IgD-negative memory B cell (primary cell): ENCODE measurements around the gene AKT3. TPM values are rescaled to one million over a fixed set of nuclear protein-coding genes. Genes with fewer than 3 reads are reported as not detected.

ENCODE experiments used
- H3K27ac Mint-ChIP-seq, 3 donors: one replicate each; pipeline ENCODE4 v1.8.0; 2020 to 2022; ENCODE audit warnings: mild to moderate bottlenecking in 3 of 3, mixed read lengths in 3 of 3, moderate library complexity in 1 of 3
- H3K27me3 Mint-ChIP-seq: one replicate; pipeline ENCODE4 v1.8.0; 2021; ENCODE audit warnings: mixed read lengths
- H3K36me3 Mint-ChIP-seq: one replicate; pipeline ENCODE4 v1.8.0; 2020; ENCODE audit warnings: mild to moderate bottlenecking, mixed read lengths
- H3K4me1 Mint-ChIP-seq, 3 donors: one replicate each; pipeline ENCODE4 v1.8.0; 2020 to 2022; ENCODE audit warnings: mixed read lengths in 3 of 3, mild to moderate bottlenecking in 1 of 3
- H3K4me3 Mint-ChIP-seq, 4 donors: one replicate each; pipeline ENCODE4 v1.8.0; 2020 to 2022; ENCODE audit warnings: mild to moderate bottlenecking in 4 of 4, mixed read lengths in 4 of 4, moderate library complexity in 3 of 4
- H3K9me3 Mint-ChIP-seq, 3 donors: one replicate each; pipeline ENCODE4 v1.8.0; 2020 to 2021; ENCODE audit warnings: mixed read lengths in 3 of 3, mild to moderate bottlenecking in 1 of 3
- polyA plus RNA-seq: library from polyadenylated mRNA; unstranded; fragments of 300-500 nt; fragmentation: Illumina TruSeq; gene quantifications from one replicate; pipeline ENCODE4 v1.2.3, GENCODE V29; 2021

AKT3 gene
- polyA plus RNA-seq, 1 donor from 2014 or later, result 1.0 TPM

GRCh38 chr1:243487649-243488227, 362.3 kb downstream of the AKT3 start:
- Mint-ChIP-seq H3K27me3 (no peaks in the 10 kb centered on the region), H3K27ac (no peak overlapping the region), H3K4me3 (no peak overlapping the region), H3K4me1 (peaks cover 0 to 2% (median 0%) of the 10 kb centered on the region in 3 donors), H3K36me3 (peaks cover 3% of the 10 kb centered on the region), H3K9me3 (no peaks in the 10 kb centered on the region)

GRCh38 chr1:243487036-243487648, 362.9 kb downstream of the AKT3 start:
- no peaks in the 10 kb centered on the region for H3K27me3 Mint-ChIP-seq
- H3K4me1 Mint-ChIP-seq, result peaks cover 0 to 8% (median under 1%) of the 10 kb centered on the region in 3 donors
- H3K27ac Mint-ChIP-seq, result no peak overlapping the region
- peaks cover 3% of the 10 kb centered on the region for H3K36me3 Mint-ChIP-seq
- H3K9me3 Mint-ChIP-seq, result no peaks in the 10 kb centered on the region
- no peak overlapping the region for H3K4me3 Mint-ChIP-seq

GRCh38 chr1:243483952-243484351, 366.1 kb downstream of the AKT3 start:
- peaks cover 0 to 4% (median 0%) of the 10 kb centered on the region in 3 donors for H3K9me3 Mint-ChIP-seq
- H3K4me1 Mint-ChIP-seq, result peaks cover 3 to 16% (median 5%) of the 10 kb centered on the region in 3 donors
- H3K4me3 Mint-ChIP-seq, result peak overlapping the region; percentile 58 to 72 (median 64)
- peaks cover 5% of the 10 kb centered on the region for H3K36me3 Mint-ChIP-seq
- H3K27me3 Mint-ChIP-seq, result no peaks in the 10 kb centered on the region
- H3K27ac Mint-ChIP-seq, result no peak overlapping the region

- Mint-ChIP-seq H3K4me1 (peaks cover 3 to 16% (median 5%) of the 10 kb centered on the region in 3 donors), H3K4me3 (peak overlapping the region; percentile 65 to 89 (median 68)), H3K27me3 (no peaks in the 10 kb centered on the region), H3K27ac (no peak overlapping the region), H3K9me3 (peaks cover 0 to 4% (median 0%) of the 10 kb centered on the region in 3 donors), H3K36me3 (peaks cover 5% of the 10 kb centered on the region)
These were observed 366.8 kb downstream of the AKT3 start for GRCh38 chr1:243483071-243483771.

GRCh38 chr1:243482141-243483022, 367.7 kb downstream of the AKT3 start:
- Mint-ChIP-seq H3K36me3 (peaks cover 5% of the 10 kb centered on the region), H3K4me1 (peaks cover 3 to 16% (median 5%) of the 10 kb centered on the region in 3 donors), H3K9me3 (peaks cover 0 to 4% (median 0%) of the 10 kb centered on the region in 3 donors), H3K27ac (no peak overlapping the region), H3K27me3 (no peaks in the 10 kb centered on the region), H3K4me3 (peak overlapping the region; percentile 39 to 89 (median 66))

GRCh38 chr1:243481101-243481500, 368.9 kb downstream of the AKT3 start:
- Mint-ChIP-seq H3K4me1 (peaks cover 3 to 16% (median 5%) of the 10 kb centered on the region in 3 donors), H3K36me3 (peaks cover 6% of the 10 kb centered on the region), H3K27ac (no peak overlapping the region), H3K9me3 (peaks cover 0 to 4% (median 0%) of the 10 kb centered on the region in 3 donors), H3K27me3 (no peaks in the 10 kb centered on the region), H3K4me3 (no peak overlapping the region)

GRCh38 chr1:243477731-243478290, 372.2 kb downstream of the AKT3 start:
- no peaks in the 10 kb centered on the region for H3K27me3 Mint-ChIP-seq
- H3K27ac Mint-ChIP-seq, result no peak overlapping the region

GRCh38 chr1:243475966-243476365, 374.1 kb downstream of the AKT3 start:
- Mint-ChIP-seq H3K27me3 (no peaks in the 10 kb centered on the region), H3K27ac (no peak overlapping the region), H3K4me3 (no peak overlapping the region), H3K9me3 (peaks cover 0 to 4% (median 0%) of the 10 kb centered on the region in 3 donors), H3K4me1 (peaks cover 8 to 18% (median 9%) of the 10 kb centered on the region in 3 donors), H3K36me3 (peaks cover 13% of the 10 kb centered on the region)

More at GRCh38 chr1:243477731-243478290, 372.2 kb downstream of the AKT3 start:
- peaks cover 3 to 16% (median 11%) of the 10 kb centered on the region in 3 donors for H3K4me1 Mint-ChIP-seq
- H3K4me3 Mint-ChIP-seq, result no peak overlapping the region
- H3K9me3 Mint-ChIP-seq, result peaks cover 0 to 4% (median 0%) of the 10 kb centered on the region in 3 donors
- peaks cover 8% of the 10 kb centered on the region for H3K36me3 Mint-ChIP-seq

- Mint-ChIP-seq H3K4me1 (peaks cover 10 to 22% (median 11%) of the 10 kb centered on the region in 3 donors), H3K27me3 (no peaks in the 10 kb centered on the region), H3K36me3 (peaks cover 12% of the 10 kb centered on the region), H3K27ac (no peak overlapping the region), H3K9me3 (peaks cover 0 to 4% (median 0%) of the 10 kb centered on the region in 3 donors), H3K4me3 (no peak overlapping the region)
These were observed 375.1 kb downstream of the AKT3 start for GRCh38 chr1:243474906-243475305.

GRCh38 chr1:243474136-243474881, 375.7 kb downstream of the AKT3 start:
- Mint-ChIP-seq H3K27ac (no peak overlapping the region), H3K27me3 (no peaks in the 10 kb centered on the region), H3K36me3 (peaks cover 15% of the 10 kb centered on the region), H3K4me1 (peaks cover 9 to 22% (median 11%) of the 10 kb centered on the region in 3 donors), H3K4me3 (no peak overlapping the region), H3K9me3 (no peaks in the 10 kb centered on the region)

- Mint-ChIP-seq H3K27ac (no peak overlapping the region), H3K36me3 (peaks cover 15% of the 10 kb centered on the region), H3K27me3 (no peaks in the 10 kb centered on the region), H3K4me3 (peak overlapping the region; percentile 16 to 76 (median 52)), H3K9me3 (no peaks in the 10 kb centered on the region), H3K4me1 (peaks cover 9 to 22% (median 11%) of the 10 kb centered on the region in 3 donors)
These were observed 376.6 kb downstream of the AKT3 start for GRCh38 chr1:243473227-243474135.

- H3K27ac Mint-ChIP-seq, result no peak overlapping the region
- no peaks in the 10 kb centered on the region for H3K27me3 Mint-ChIP-seq
- H3K4me3 Mint-ChIP-seq, result peak overlapping the region in 1 of 4 donors; percentile 74
- peaks cover 15% of the 10 kb centered on the region for H3K36me3 Mint-ChIP-seq
- peaks cover 9 to 22% (median 11%) of the 10 kb centered on the region in 3 donors for H3K4me1 Mint-ChIP-seq
- H3K9me3 Mint-ChIP-seq, result no peaks in the 10 kb centered on the region
These were observed 378.0 kb downstream of the AKT3 start for GRCh38 chr1:243471754-243472745.
